DOHH2 (cell line): ENCODE results near the gene SDHA.
"Not testable (repeated sequence)": the region's sequence is repeated elsewhere in the genome, so short reads cannot be mapped to it uniquely, and the experiment has no call there.

Experiments
- H3F3A ChIP-seq: fragments of 200-600 bp; sonication (generic), shearing (Covaris generic); 2 replicates; pipeline ENCODE4 v1.6.0; 2016; ENCODE audit warnings: antibody characterized with exemption, mild to moderate bottlenecking; ENCODE audit not compliant: control insufficient read depth, insufficient read depth
- H3K27ac ChIP-seq: fragments of 200-600 bp; sonication (generic); 2 replicates; pipeline ENCODE4 v1.5.1; 2014; ENCODE audit warnings: low read depth, mild to moderate bottlenecking, low read length, moderate library complexity
- H3K27me3 ChIP-seq: fragments of 200-600 bp; sonication (generic); 2 replicates; pipeline ENCODE4 v1.6.1; 2014; ENCODE audit warnings: mild to moderate bottlenecking, low read length, mixed read lengths; ENCODE audit not compliant: control insufficient read depth
- H3K36me3 ChIP-seq: fragments of 200-600 bp; sonication (generic); 2 replicates; pipeline ENCODE4 v1.6.1; 2014; ENCODE audit warnings: mild to moderate bottlenecking, low read length, moderate library complexity, mixed read lengths; ENCODE audit not compliant: control insufficient read depth
- H3K4me1 ChIP-seq: fragments of 200-600 bp; sonication (generic); 2 replicates; pipeline ENCODE4 v1.6.1; 2014; ENCODE audit warnings: mild to moderate bottlenecking, low read length, mixed read lengths; ENCODE audit not compliant: control insufficient read depth
- H3K4me2 ChIP-seq: fragments of 200-600 bp; sonication (generic); 2 replicates; pipeline ENCODE4 v1.6.0; 2014; ENCODE audit warnings: mild to moderate bottlenecking, low read length, moderate library complexity
- H3K4me3 ChIP-seq: fragments of 200-600 bp; sonication (generic); 2 replicates; pipeline ENCODE4 v1.5.1; 2014; ENCODE audit warnings: mild to moderate bottlenecking, low read length, mixed read lengths
- H3K79me2 ChIP-seq: fragments of 200-600 bp; sonication (generic); 2 replicates; pipeline ENCODE4 v1.6.1; 2014; ENCODE audit warnings: mild to moderate bottlenecking, low read length, mixed read lengths; ENCODE audit not compliant: control insufficient read depth
- H3K9me2 ChIP-seq: fragments of 200-600 bp; sonication (generic); replicated peaks from 2 replicates; pipeline ENCODE4 v1.6.1; 2014; ENCODE audit warnings: mild to moderate bottlenecking, low read length, mixed read lengths; ENCODE audit not compliant: control insufficient read depth
- H3K9me3 ChIP-seq: fragments of 200-600 bp; sonication (generic); 2 replicates; pipeline ENCODE4 v1.6.1; 2014; ENCODE audit warnings: antibody characterized with exemption, low read length, mixed read lengths; ENCODE audit not compliant: control insufficient read depth, insufficient read depth
- H4K20me1 ChIP-seq: fragments of 200-600 bp; sonication (generic); 2 replicates; pipeline ENCODE4 v1.6.0; 2014; ENCODE audit warnings: low read depth, mild to moderate bottlenecking, antibody characterized with exemption, low read length, moderate library complexity; ENCODE audit not compliant: control insufficient read depth, insufficient read depth
- CTCF ChIP-seq: fragments of 200-600 bp; sonication (generic); IDR thresholded peaks from one replicate; pipeline ENCODE4 v1.5.1; 2014; ENCODE audit warnings: antibody characterized with exemption, mild to moderate bottlenecking, low read depth, low read length; ENCODE audit not compliant: poor library complexity, severe bottlenecking
- EZH2phosphoT487 ChIP-seq: fragments of 200-600 bp; sonication (generic); IDR thresholded peaks from 2 replicates; pipeline ENCODE4 v1.6.1; 2017; ENCODE audit warnings: borderline replicate concordance, mild to moderate bottlenecking, antibody characterized with exemption, low read length, moderate library complexity, mixed read lengths

The SDHA gene

GRCh38 chr5:217494-218456, at the start of gene SDHA, which contains the start of gene CCDC127:
Gene SDHA (plus strand): TSS chr5:218320. CDS start chr5:218356, 36 bp downstream.
Gene CCDC127 (minus strand): TSS chr5:218153. CDS start chr5:216849, 1,304 bp downstream.
- peak; percentile 72 for TF ChIP-seq CTCF
- H4K20me1 ChIP-seq, result peaks cover 22% of the 10 kb centered on the region
- not testable (repeated sequence) for H3K9me2 ChIP-seq, H3K27me3 ChIP-seq, H3K9me3 ChIP-seq, H3F3A ChIP-seq
- H3K4me3 ChIP-seq, result peak within 1 kb of the TSS; percentile 86
- H3K4me2 ChIP-seq, result peak within 1 kb of the TSS; percentile 71
- H3K79me2 ChIP-seq, result peaks cover 88% of the 10 kb centered on the region
- peaks cover 49% of the 10 kb centered on the region for H3K4me1 ChIP-seq
- H3K27ac ChIP-seq, result peak within 1 kb of the TSS; percentile 65
- peaks cover 50% of the 10 kb centered on the region for H3K36me3 ChIP-seq

- Histone ChIP-seq H3K27me3 (no peaks in the 10 kb centered on the region), H3K9me2 (no peaks in the 10 kb centered on the region), H3F3A (no peaks in the 10 kb centered on the region), H3K36me3 (no peaks in the 10 kb centered on the region), H3K9me3 (no peaks in the 10 kb centered on the region), H3K79me2 (no peaks in the 10 kb centered on the region), H3K4me1 (no peaks in the 10 kb centered on the region), H3K4me2 (no peak overlapping the region), H3K27ac (no peak overlapping the region), H4K20me1 (no peaks in the 10 kb centered on the region), H3K4me3 (no peak overlapping the region)
- TF ChIP-seq EZH2phosphoT487 (no peak), CTCF (no peak)
Observed at GRCh38 chr5:169071-169727, 48.9 kb upstream of the SDHA start.

GRCh38 chr5:169728-170094, 48.4 kb upstream of the SDHA start:
- Histone ChIP-seq H3K9me3 (no peaks in the 10 kb centered on the region), H3F3A (no peaks in the 10 kb centered on the region)

More at GRCh38 chr5:169728-170094, 48.4 kb upstream of the SDHA start:
- Histone ChIP-seq H4K20me1 (no peaks in the 10 kb centered on the region), H3K4me2 (no peak overlapping the region), H3K79me2 (no peaks in the 10 kb centered on the region), H3K9me2 (no peaks in the 10 kb centered on the region), H3K36me3 (no peaks in the 10 kb centered on the region), H3K4me1 (no peaks in the 10 kb centered on the region), H3K4me3 (no peak overlapping the region), H3K27me3 (no peaks in the 10 kb centered on the region), H3K27ac (no peak overlapping the region)
- no peak for TF ChIP-seq CTCF
- TF ChIP-seq EZH2phosphoT487, result no peak
